ENCODE measurements around the gene FRZB. TPM values are rescaled to one million over a fixed set of nuclear protein-coding genes. Genes with fewer than 3 reads are reported as not detected.

FRZB gene
- total RNA-seq, 1 experiment from 2014 or later = 1.9 TPM

GRCh38 chr2:182864949-182865570 is 1.4 kb downstream of the FRZB start:
- Mint-ChIP-seq H3K27ac (no peak overlapping the region), H3K4me3 (peak overlapping the region; percentile 20; the same call in 1 of the 2 replicates), H3K9me3 (no peaks in the 10 kb centered on the region), H3K4me1 (peaks cover 20% of the 10 kb centered on the region), H3K36me3 (no peaks in the 10 kb centered on the region), H3K27me3 (ENCODE audit: low read depth) (peaks cover 45% of the 10 kb centered on the region)
- ChIA-PET CTCF (interaction anchor here (3.8 kb wide), 1 partner anchor 102 kb away, joined by 17 read pairs; no protein-coding TSS in a partner anchor), POLR2A (no interaction called here)
- TF ChIP-seq GTF2I (CRISPR knock-in tag; conservative IDR thresholded peaks at IDR 0.05) (no peak), IRF1 (CRISPR knock-in tag; IDR thresholded peaks at IDR 0.05) (no peak), EMX1 (CRISPR knock-in tag; IDR thresholded peaks at IDR 0.05) (no peak), FOXP1 (CRISPR knock-in tag; IDR thresholded peaks at IDR 0.05; ENCODE audit: borderline replicate concordance) (no peak), IRF2 (CRISPR knock-in tag; IDR thresholded peaks at IDR 0.05; ENCODE audit: borderline replicate concordance, low read depth) (no peak), KAT7 (CRISPR knock-in tag; IDR thresholded peaks at IDR 0.05; ENCODE audit: borderline replicate concordance) (no peak), FOXP4 (CRISPR knock-in tag; IDR thresholded peaks at IDR 0.05) (no peak), ZNF317 (CRISPR knock-in tag; IDR thresholded peaks at IDR 0.05; ENCODE audit: borderline replicate concordance, low read depth) (no peak), NR3C1 (CRISPR knock-in tag; conservative IDR thresholded peaks at IDR 0.05; ENCODE audit: low read depth) (no peak), PREB (CRISPR knock-in tag; IDR thresholded peaks at IDR 0.05; ENCODE audit: borderline replicate concordance) (no peak), CDX4 (CRISPR knock-in tag; IDR thresholded peaks at IDR 0.05; ENCODE audit: borderline replicate concordance) (no peak), SOX15 (CRISPR knock-in tag; IDR thresholded peaks at IDR 0.05) (no peak), MXD4 (CRISPR knock-in tag; IDR thresholded peaks at IDR 0.05; ENCODE audit: borderline replicate concordance) (no peak), NFATC4 (CRISPR knock-in tag; IDR thresholded peaks at IDR 0.05) (no peak), GABPB1 (CRISPR knock-in tag; IDR thresholded peaks at IDR 0.05) (no peak), CREB1 (CRISPR knock-in tag; IDR thresholded peaks at IDR 0.05) (no peak)
- DNase-seq (ENCODE audit: low spot score) = no peak
- no peak for ATAC-seq

GRCh38 chr2:182863642-182864041 is 2.8 kb downstream of the FRZB start:
- ChIA-PET CTCF (interaction anchor here (1.1 to 2.3 kb wide), 3 partner anchors 96 to 147 kb away, joined by 3 to 12 read pairs (median 9); no protein-coding TSS in a partner anchor), POLR2A (no interaction called here)
- H3K36me3 Mint-ChIP-seq = no peaks in the 10 kb centered on the region
- no peak for ATAC-seq
- TF ChIP-seq ZNF317 (CRISPR knock-in tag; IDR thresholded peaks at IDR 0.05; ENCODE audit: borderline replicate concordance, low read depth) = no peak
- no peak for TF ChIP-seq ATF1 (CRISPR knock-in tag; IDR thresholded peaks at IDR 0.05)
- TF ChIP-seq E2F1 (CRISPR knock-in tag; IDR thresholded peaks at IDR 0.05) = no peak
- H3K9me3 Mint-ChIP-seq = no peaks in the 10 kb centered on the region
- H3K27ac Mint-ChIP-seq = no peak overlapping the region
- DNase-seq (ENCODE audit: low spot score) = no peak
- peaks cover 20% of the 10 kb centered on the region for H3K4me1 Mint-ChIP-seq
- H3K4me3 Mint-ChIP-seq = no peak overlapping the region
- peaks cover 45% of the 10 kb centered on the region for H3K27me3 Mint-ChIP-seq (ENCODE audit: low read depth)
